MM.1S (cell line): ENCODE results near the gene RAB27B.

Source experiments
- EZH2 ChIP-seq: fragments of 300-600 bp; sonication (generic); optimal IDR thresholded peaks from 2 replicates; pipeline ENCODE3; 2017; ENCODE audit warnings: low read depth, mild to moderate bottlenecking, antibody characterized with exemption, low read length, mixed read lengths
- TF ChIP-seq, protein P1 (sequence below): fragments of 300-600 bp; sonication (generic); IDR thresholded peaks from 2 replicates; pipeline ENCODE4 v1.5.1; 2016; ENCODE audit warnings: antibody characterized with exemption, low read length, mixed read lengths

DNA sequence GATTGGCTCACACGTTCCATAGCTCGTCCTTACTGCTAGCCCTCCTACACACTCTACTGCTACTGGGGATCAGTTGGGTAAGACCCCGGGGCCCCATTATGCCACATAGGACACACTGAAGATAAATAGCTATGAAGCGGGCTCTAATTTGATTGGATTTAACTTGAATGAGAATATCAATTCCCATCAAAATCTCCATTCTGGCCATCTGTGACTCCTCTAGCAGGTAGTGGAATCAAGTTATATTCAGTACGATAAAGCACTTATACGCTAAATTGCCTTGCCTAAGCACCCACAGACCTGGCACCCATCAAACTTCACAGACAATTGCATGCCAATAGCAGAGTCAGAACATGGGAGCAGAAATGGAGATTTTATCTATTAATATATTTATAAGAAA lies 91.1 kb downstream of the RAB27B start:
- TF ChIP-seq EZH2: no peak
- TF ChIP-seq, protein P1, sequence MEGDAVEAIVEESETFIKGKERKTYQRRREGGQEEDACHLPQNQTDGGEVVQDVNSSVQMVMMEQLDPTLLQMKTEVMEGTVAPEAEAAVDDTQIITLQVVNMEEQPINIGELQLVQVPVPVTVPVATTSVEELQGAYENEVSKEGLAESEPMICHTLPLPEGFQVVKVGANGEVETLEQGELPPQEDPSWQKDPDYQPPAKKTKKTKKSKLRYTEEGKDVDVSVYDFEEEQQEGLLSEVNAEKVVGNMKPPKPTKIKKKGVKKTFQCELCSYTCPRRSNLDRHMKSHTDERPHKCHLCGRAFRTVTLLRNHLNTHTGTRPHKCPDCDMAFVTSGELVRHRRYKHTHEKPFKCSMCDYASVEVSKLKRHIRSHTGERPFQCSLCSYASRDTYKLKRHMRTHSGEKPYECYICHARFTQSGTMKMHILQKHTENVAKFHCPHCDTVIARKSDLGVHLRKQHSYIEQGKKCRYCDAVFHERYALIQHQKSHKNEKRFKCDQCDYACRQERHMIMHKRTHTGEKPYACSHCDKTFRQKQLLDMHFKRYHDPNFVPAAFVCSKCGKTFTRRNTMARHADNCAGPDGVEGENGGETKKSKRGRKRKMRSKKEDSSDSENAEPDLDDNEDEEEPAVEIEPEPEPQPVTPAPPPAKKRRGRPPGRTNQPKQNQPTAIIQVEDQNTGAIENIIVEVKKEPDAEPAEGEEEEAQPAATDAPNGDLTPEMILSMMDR: no peak
